Neural cell (in vitro differentiated cells): ENCODE data around the gene OLIG1.

Experiments used
- EP300 ChIP-seq: fragments of 450-650 bp; conservative IDR thresholded peaks from 2 replicates; pipeline ENCODE4 v1.6.1; 2014; ENCODE audit warnings: antibody characterized with exemption, mild to moderate bottlenecking, moderate library complexity; ENCODE audit not compliant: poor library complexity, severe bottlenecking
- EZH2 ChIP-seq: fragments of 200-600, 300-800 bp; shearing (Covaris generic), sonication (generic); IDR thresholded peaks from 2 replicates; pipeline ENCODE4 v1.6.1; 2014; ENCODE audit warnings: antibody characterized with exemption, low read length, borderline replicate concordance, mild to moderate bottlenecking; ENCODE audit not compliant: insufficient read depth, poor library complexity, severe bottlenecking
- RAD21 ChIP-seq: fragments of 450-650 bp; conservative IDR thresholded peaks from 2 replicates; pipeline ENCODE4 v1.6.1; 2014; ENCODE audit warnings: antibody characterized with exemption, mild to moderate bottlenecking, moderate library complexity
- REST ChIP-seq: IDR thresholded peaks from 2 replicates; pipeline ENCODE4 v1.6.1; 2012; ENCODE audit warnings: borderline replicate concordance
- TAF1 ChIP-seq: IDR thresholded peaks from 2 replicates; pipeline ENCODE4 v1.6.1; 2012; ENCODE audit warnings: low read depth
- TF ChIP-seq, protein P1 (sequence below): fragments of 450-650 bp; IDR thresholded peaks from 2 replicates; pipeline ENCODE4 v1.5.1; 2014; ENCODE audit warnings: antibody characterized with exemption, mild to moderate bottlenecking, moderate library complexity; ENCODE audit not compliant: poor library complexity, severe bottlenecking

DNA sequence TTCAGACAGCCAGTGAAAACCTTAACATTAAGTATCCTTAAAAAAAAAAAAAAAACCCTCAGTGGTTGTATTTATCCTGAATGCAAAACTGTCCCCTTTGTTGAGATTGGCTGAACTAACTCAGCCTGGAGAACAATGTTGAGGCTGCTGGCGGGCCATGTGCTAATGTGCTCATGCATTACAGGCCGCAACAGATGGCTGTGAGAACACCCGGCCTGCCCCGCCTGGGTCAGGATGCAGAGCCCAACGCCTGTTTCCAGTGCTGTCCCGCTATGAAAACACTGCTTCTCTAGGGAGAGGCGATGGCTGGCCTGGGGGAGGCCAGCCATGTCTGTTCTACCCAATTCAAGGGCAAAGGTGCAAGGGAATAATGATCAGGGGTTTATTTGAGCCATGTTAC is 30.4 kb upstream of the OLIG1 start:
- TF ChIP-seq EZH2, result no peak
- TF ChIP-seq, protein P1, sequence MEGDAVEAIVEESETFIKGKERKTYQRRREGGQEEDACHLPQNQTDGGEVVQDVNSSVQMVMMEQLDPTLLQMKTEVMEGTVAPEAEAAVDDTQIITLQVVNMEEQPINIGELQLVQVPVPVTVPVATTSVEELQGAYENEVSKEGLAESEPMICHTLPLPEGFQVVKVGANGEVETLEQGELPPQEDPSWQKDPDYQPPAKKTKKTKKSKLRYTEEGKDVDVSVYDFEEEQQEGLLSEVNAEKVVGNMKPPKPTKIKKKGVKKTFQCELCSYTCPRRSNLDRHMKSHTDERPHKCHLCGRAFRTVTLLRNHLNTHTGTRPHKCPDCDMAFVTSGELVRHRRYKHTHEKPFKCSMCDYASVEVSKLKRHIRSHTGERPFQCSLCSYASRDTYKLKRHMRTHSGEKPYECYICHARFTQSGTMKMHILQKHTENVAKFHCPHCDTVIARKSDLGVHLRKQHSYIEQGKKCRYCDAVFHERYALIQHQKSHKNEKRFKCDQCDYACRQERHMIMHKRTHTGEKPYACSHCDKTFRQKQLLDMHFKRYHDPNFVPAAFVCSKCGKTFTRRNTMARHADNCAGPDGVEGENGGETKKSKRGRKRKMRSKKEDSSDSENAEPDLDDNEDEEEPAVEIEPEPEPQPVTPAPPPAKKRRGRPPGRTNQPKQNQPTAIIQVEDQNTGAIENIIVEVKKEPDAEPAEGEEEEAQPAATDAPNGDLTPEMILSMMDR, result no peak
- no peak for TF ChIP-seq TAF1
- TF ChIP-seq RAD21, result no peak
- TF ChIP-seq EP300, result no peak
- TF ChIP-seq REST, result no peak
